Activated CD8-positive, alpha-beta memory T cell treated with anti-CD3 and anti-CD28 coated beads for 1 hour (primary cell): Measurements from ENCODE around the gene TMEM237.
"Not testable (repeated sequence)": the region's sequence is repeated elsewhere in the genome, so short reads cannot be mapped to it uniquely, and the experiment has no call there.

Experiments used
- DNase-seq, 2 donors: peaks; one replicate each; pipeline ENCODE4 v3.0.0-alpha.2; 2020; ENCODE audit warnings: low read depth in 1 of 2; ENCODE audit errors: extremely low read depth in 1 of 2

TMEM237 gene

GRCh38 chr2:201643216-201643890 lies at the start of gene TMEM237:
TSS of gene TMEM237 (minus strand) at chr2:201643503. CDS start at chr2:201643400, 103 bp downstream.
- DNase-seq = no peak

GRCh38 chr2:201685156-201685555 lies 41.9 kb upstream of the TMEM237 start:
- no peak for DNase-seq

GRCh38 chr2:201680743-201681142 lies 37.4 kb upstream of the TMEM237 start:
- DNase-seq = no peak

GRCh38 chr2:201678401-201678800 lies 35.1 kb upstream of the TMEM237 start:
- no peak for DNase-seq

- DNase-seq = no peak
Measured at GRCh38 chr2:201675454-201675853, 32.2 kb upstream of the TMEM237 start.

GRCh38 chr2:201674794-201675193 lies 31.5 kb upstream of the TMEM237 start:
- DNase-seq = no peak

GRCh38 chr2:201674298-201674697 lies 31.0 kb upstream of the TMEM237 start:
- no peak for DNase-seq

- DNase-seq = no peak
Measured at GRCh38 chr2:201673546-201673945, 30.2 kb upstream of the TMEM237 start.

GRCh38 chr2:201671205-201671604 lies 27.9 kb upstream of the TMEM237 start:
- DNase-seq = not testable (repeated sequence)

GRCh38 chr2:201669865-201670264 lies 26.6 kb upstream of the TMEM237 start:
- no peak for DNase-seq

- DNase-seq = no peak
Measured at GRCh38 chr2:201668402-201668910, 25.2 kb upstream of the TMEM237 start.

- no peak for DNase-seq
Measured at GRCh38 chr2:201664334-201664733, 21.0 kb upstream of the TMEM237 start.

- no peak for DNase-seq
Measured at GRCh38 chr2:201661366-201661765, 18.1 kb upstream of the TMEM237 start.

- DNase-seq = no peak
Measured at GRCh38 chr2:201660293-201660895, 17.1 kb upstream of the TMEM237 start.

GRCh38 chr2:201656740-201657139 lies 13.4 kb upstream of the TMEM237 start:
- no peak for DNase-seq

GRCh38 chr2:201656102-201656501 lies 12.8 kb upstream of the TMEM237 start:
- no peak for DNase-seq

- no peak for DNase-seq
Measured at GRCh38 chr2:201654616-201655384, 11.5 kb upstream of the TMEM237 start.

- DNase-seq = no peak
Measured at GRCh38 chr2:201653221-201653620, 9.9 kb upstream of the TMEM237 start.

- no peak for DNase-seq
Measured at GRCh38 chr2:201649442-201649841, 6.1 kb upstream of the TMEM237 start.

GRCh38 chr2:201647431-201647830 lies 4.1 kb upstream of the TMEM237 start:
- no peak for DNase-seq

GRCh38 chr2:201644001-201644400 lies 698 bp upstream of the TMEM237 start:
- no peak for DNase-seq
